GM23248 (cell line): Measurements from ENCODE around the gene CNOT2.

Experiments used
- EZH2 ChIP-seq: fragments of 200-600 bp; sonication (generic); IDR thresholded peaks from 2 replicates; pipeline ENCODE4 v1.6.1; 2018; ENCODE audit warnings: antibody characterized with exemption, mild to moderate bottlenecking; ENCODE audit not compliant: insufficient read depth, poor library complexity, severe bottlenecking
- EZH2phosphoT487 ChIP-seq: fragments of 200-600 bp; sonication (generic); IDR thresholded peaks from 2 replicates; pipeline ENCODE4 v1.6.1; 2018; ENCODE audit warnings: antibody characterized with exemption, moderate library complexity, mild to moderate bottlenecking, low read depth; ENCODE audit not compliant: insufficient read depth

DNA sequence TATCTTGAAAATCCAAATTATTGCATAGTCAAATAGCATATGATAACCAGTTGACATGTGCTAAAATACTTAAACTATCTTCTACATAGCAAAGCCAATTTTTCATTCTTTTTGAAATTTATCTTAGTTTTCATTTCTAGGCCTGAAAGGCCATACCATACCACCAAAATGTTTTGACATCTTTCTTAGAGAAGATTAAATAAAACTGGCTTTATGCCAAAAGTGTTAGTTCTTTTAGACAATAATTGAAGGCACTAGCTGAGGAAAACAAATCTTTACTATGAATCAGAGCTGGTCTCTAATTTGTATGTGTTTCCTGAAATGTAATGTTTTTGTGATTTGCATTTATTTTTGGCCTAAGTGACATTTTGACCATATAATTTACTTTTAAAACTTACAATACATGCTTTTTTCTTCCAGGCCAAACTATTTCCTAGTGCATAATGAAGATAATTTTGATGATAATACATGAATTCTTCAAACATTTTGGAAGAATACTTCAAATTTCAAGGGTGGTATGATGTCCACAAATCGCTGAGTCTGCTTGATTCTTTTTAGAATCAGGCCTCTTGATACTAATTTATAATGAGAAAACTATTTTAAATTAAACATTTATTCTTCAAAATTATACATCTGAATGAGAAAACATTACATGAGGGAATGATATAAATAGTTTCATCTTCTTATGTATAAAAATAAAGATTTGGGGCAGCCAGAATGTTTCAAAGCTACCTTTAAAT, 116.4 kb downstream of the CNOT2 start:
- TF ChIP-seq EZH2: no peak
- no peak for TF ChIP-seq EZH2phosphoT487
